ENCODE data around the gene SAP25. TPM values are rescaled to one million over a fixed set of nuclear protein-coding genes. Genes with fewer than 3 reads are reported as not detected.
"Not testable (repeated sequence)": the region's sequence is repeated elsewhere in the genome, so short reads cannot be mapped to it uniquely, and the experiment has no call there.

The SAP25 gene
- total and polyA plus RNA-seq, 4 donors, result 0.75 to 9.9 (median 4.8) TPM

- peak in 1 of 2 donors; percentile 66 for DNase-seq
- WGBS, 2 donors, result 94 to 98% methylated on average over 12 of the region's 12 CpGs
- H3K4me1 ChIP-seq (ENCODE audit: control insufficient read depth in 1 of 2, insufficient read depth in 2 of 2, low read length in 2 of 2), result no peaks in the 10 kb centered on the region
- no peaks in the 10 kb centered on the region for H3K27me3 ChIP-seq (ENCODE audit: control insufficient read depth in 1 of 2, insufficient read depth in 2 of 2, low read length in 1 of 2)
- H3K4me3 ChIP-seq (ENCODE audit: low read length in 2 of 2), result no peak overlapping the region
- H3K9me3 ChIP-seq (ENCODE audit: control insufficient read depth, low read length), result no peaks in the 10 kb centered on the region
- no peak for ATAC-seq (ENCODE audit: low FRiP score)
- H3K27ac ChIP-seq (ENCODE audit: low read depth in 1 of 2, low read length in 2 of 2), result no peak overlapping the region
- peaks cover 0 to 3% of the 10 kb centered on the region in 2 donors for H3K36me3 ChIP-seq (ENCODE audit: control insufficient read depth in 1 of 2, insufficient read depth in 2 of 2, low read length in 1 of 2)
- intact Hi-C loops (cut with DNase I), result loop anchor here in 1 of 2 donors (2.0 kb wide), 1 partner anchor 129 kb away; no protein-coding TSS in a partner anchor
Measured at GRCh38 chr7:100561491-100562194, 12.1 kb downstream of the SAP25 start.

DNA sequence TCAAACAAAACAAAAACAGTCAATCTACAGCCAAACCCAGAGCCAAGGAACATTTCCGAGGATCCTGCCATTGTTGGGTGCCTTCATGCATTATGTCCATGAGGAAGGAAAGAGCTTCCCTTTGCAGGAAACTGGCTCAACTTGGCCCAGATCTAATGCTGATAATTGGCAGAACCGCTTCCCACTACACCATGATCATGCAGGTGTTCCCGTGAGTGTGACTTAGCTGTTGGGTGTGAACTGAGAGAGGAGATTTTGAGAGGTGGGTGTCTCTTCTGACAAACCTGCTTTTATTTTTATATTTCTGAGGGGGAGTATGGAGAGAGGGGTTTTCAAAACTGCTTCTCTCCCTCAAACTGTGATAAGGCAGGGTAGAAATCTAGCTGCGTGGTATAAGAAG lies 14.6 kb downstream of the SAP25 start:
- Histone ChIP-seq H3K27ac (ENCODE audit: low read depth in 1 of 2, low read length in 2 of 2) (no peak overlapping the region), H3K4me3 (ENCODE audit: low read length in 2 of 2) (no peak overlapping the region), H3K27me3 (ENCODE audit: control insufficient read depth in 1 of 2, insufficient read depth in 2 of 2, low read length in 1 of 2) (no peaks in the 10 kb centered on the region), H3K9me3 (ENCODE audit: control insufficient read depth, low read length) (no peaks in the 10 kb centered on the region), H3K36me3 (ENCODE audit: control insufficient read depth in 1 of 2, insufficient read depth in 2 of 2, low read length in 1 of 2) (peaks cover 0 to 5% of the 10 kb centered on the region in 2 donors), H3K4me1 (ENCODE audit: control insufficient read depth in 1 of 2, insufficient read depth in 2 of 2, low read length in 2 of 2) (no peaks in the 10 kb centered on the region)
- 78 to 79% methylated on average over 4 of the region's 4 CpGs for WGBS, 2 donors
- ATAC-seq (ENCODE audit: low FRiP score) (no peak), DNase-seq (peak in 1 of 2 donors; percentile 26)
- intact Hi-C loops (cut with DNase I), result loop anchor here (2.0 kb wide), 2 partner anchors 90 to 92 kb away; no protein-coding TSS in a partner anchor

- H3K4me3 ChIP-seq (ENCODE audit: low read length in 2 of 2), result no peak overlapping the region
- H3K27ac ChIP-seq (ENCODE audit: low read depth in 1 of 2, low read length in 2 of 2), result no peak overlapping the region
- intact Hi-C loops (cut with DNase I), result no loop called here
- no peaks in the 10 kb centered on the region for H3K4me1 ChIP-seq (ENCODE audit: control insufficient read depth in 1 of 2, insufficient read depth in 2 of 2, low read length in 2 of 2)
- WGBS, 2 donors, result 69 to 73% methylated on average over 4 of the region's 4 CpGs
- DNase-seq (peak in 1 of 2 donors; percentile 46), ATAC-seq (ENCODE audit: low FRiP score) (no peak)
- H3K36me3 ChIP-seq (ENCODE audit: control insufficient read depth in 1 of 2, insufficient read depth in 2 of 2, low read length in 1 of 2), result peaks cover 0 to 6% of the 10 kb centered on the region in 2 donors
- no peaks in the 10 kb centered on the region for H3K27me3 ChIP-seq (ENCODE audit: control insufficient read depth in 1 of 2, insufficient read depth in 2 of 2, low read length in 1 of 2)
- no peaks in the 10 kb centered on the region for H3K9me3 ChIP-seq (ENCODE audit: control insufficient read depth, low read length)
Measured at GRCh38 chr7:100556541-100556940, 17.2 kb downstream of the SAP25 start.

DNA sequence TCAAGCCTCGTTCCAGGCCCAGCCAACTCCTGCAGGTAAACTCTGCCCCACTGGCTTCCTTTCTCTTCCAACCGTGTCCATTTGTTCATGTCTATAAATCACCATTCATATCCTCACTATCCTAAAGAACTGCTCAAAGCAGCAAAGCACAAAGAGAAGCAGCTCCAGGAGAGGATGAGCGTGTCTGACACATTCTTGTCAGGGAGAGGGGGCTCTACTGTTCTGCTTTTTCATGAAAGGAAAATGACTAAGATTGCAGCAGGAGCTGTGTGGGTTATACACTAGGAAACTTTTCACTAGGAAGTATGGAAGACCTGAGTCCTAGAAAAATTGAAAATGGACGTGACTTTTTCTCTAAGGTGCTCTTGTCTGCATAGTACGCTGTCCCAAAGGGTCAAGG lies 18.0 kb downstream of the SAP25 start:
- intact Hi-C loops (cut with DNase I), result no loop called here
- DNase-seq (no peak), ATAC-seq (ENCODE audit: low FRiP score) (no peak)
- Histone ChIP-seq H3K27me3 (ENCODE audit: control insufficient read depth in 1 of 2, insufficient read depth in 2 of 2, low read length in 1 of 2) (no peaks in the 10 kb centered on the region), H3K27ac (ENCODE audit: low read depth in 1 of 2, low read length in 2 of 2) (no peak overlapping the region), H3K9me3 (ENCODE audit: control insufficient read depth, low read length) (no peaks in the 10 kb centered on the region), H3K4me1 (ENCODE audit: control insufficient read depth in 1 of 2, insufficient read depth in 2 of 2, low read length in 2 of 2) (no peaks in the 10 kb centered on the region), H3K4me3 (ENCODE audit: low read length in 2 of 2) (no peak overlapping the region), H3K36me3 (ENCODE audit: control insufficient read depth in 1 of 2, insufficient read depth in 2 of 2, low read length in 1 of 2) (peaks cover 0 to 6% of the 10 kb centered on the region in 2 donors)
- 83% methylated on average over 5 of the region's 5 CpGs for WGBS, 2 donors

GRCh38 chr7:100553032-100553431 lies 20.7 kb downstream of the SAP25 start:
- Histone ChIP-seq H3K4me3 (ENCODE audit: low read length in 2 of 2) (no peak overlapping the region), H3K9me3 (ENCODE audit: control insufficient read depth, low read length) (no peaks in the 10 kb centered on the region), H3K36me3 (ENCODE audit: control insufficient read depth in 1 of 2, insufficient read depth in 2 of 2, low read length in 1 of 2) (peaks cover 0 to 6% of the 10 kb centered on the region in 2 donors), H3K27ac (ENCODE audit: low read depth in 1 of 2, low read length in 2 of 2) (no peak overlapping the region), H3K4me1 (ENCODE audit: control insufficient read depth in 1 of 2, insufficient read depth in 2 of 2, low read length in 2 of 2) (no peaks in the 10 kb centered on the region), H3K27me3 (ENCODE audit: control insufficient read depth in 1 of 2, insufficient read depth in 2 of 2, low read length in 1 of 2) (no peaks in the 10 kb centered on the region)
- WGBS, 2 donors, result 90 to 98% methylated on average over 3 of the region's 3 CpGs
- no peak for DNase-seq
- intact Hi-C loops (cut with DNase I), result no loop called here
- no peak for ATAC-seq (ENCODE audit: low FRiP score)

DNA sequence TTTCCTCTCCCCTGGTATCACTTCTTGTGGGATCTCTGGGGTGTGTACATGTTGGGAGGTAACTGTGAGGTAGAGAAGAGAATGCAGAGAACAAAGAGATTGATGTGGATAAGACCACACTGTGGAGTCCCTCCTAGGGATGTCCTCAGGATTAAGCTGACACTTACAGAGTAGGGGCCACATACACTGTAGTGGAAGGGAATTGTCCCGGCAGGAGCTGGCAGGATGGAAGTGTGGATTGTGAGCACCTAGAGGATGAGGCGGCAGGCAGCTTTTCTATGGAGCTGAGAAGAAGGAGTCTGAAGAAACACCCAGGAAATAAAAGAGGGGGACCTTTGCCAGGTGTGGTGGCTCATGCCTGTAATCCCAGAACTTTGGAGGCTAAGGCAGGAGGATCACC lies 21.2 kb downstream of the SAP25 start:
- DNase-seq, result no peak
- H3K27ac ChIP-seq (ENCODE audit: low read depth in 1 of 2, low read length in 2 of 2), result no peak overlapping the region
- no peaks in the 10 kb centered on the region for H3K4me1 ChIP-seq (ENCODE audit: control insufficient read depth in 1 of 2, insufficient read depth in 2 of 2, low read length in 2 of 2)
- intact Hi-C loops (cut with DNase I), result no loop called here
- no peaks in the 10 kb centered on the region for H3K9me3 ChIP-seq (ENCODE audit: control insufficient read depth, low read length)
- H3K27me3 ChIP-seq (ENCODE audit: control insufficient read depth in 1 of 2, insufficient read depth in 2 of 2, low read length in 1 of 2), result no peaks in the 10 kb centered on the region
- 94 to 98% methylated on average over 2 of the region's 2 CpGs for WGBS, 2 donors
- peaks cover 0 to 6% of the 10 kb centered on the region in 2 donors for H3K36me3 ChIP-seq (ENCODE audit: control insufficient read depth in 1 of 2, insufficient read depth in 2 of 2, low read length in 1 of 2)
- ATAC-seq (ENCODE audit: low FRiP score), result no peak
- H3K4me3 ChIP-seq (ENCODE audit: low read length in 2 of 2), result no peak overlapping the region

DNA sequence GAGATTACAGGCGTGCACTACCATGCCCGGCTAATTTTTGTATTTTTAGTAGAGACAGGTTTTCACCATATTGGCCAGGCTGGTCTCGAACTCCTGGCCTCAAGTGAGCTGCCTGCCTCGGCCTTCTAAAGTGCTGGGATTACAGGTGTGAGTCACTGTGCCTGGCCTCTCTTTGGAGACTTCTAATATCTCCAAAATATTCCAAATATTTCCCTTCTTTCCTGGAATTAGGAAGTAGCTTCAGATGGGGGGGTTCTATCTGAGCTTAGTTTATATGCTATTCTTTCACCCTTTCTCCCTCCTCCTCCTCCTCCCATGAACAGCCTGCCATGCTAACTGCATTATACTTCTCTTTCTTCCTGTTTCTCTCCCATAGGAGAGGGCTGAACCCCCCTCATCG lies 25.3 kb downstream of the SAP25 start:
- peaks cover 16 to 17% of the 10 kb centered on the region in 2 donors for H3K4me1 ChIP-seq (ENCODE audit: control insufficient read depth in 1 of 2, insufficient read depth in 2 of 2, low read length in 2 of 2)
- DNase-seq; H3K27me3 ChIP-seq (ENCODE audit: control insufficient read depth in 1 of 2, insufficient read depth in 2 of 2, low read length in 1 of 2); H3K4me3 ChIP-seq (ENCODE audit: low read length in 2 of 2); H3K36me3 ChIP-seq (ENCODE audit: control insufficient read depth in 1 of 2, insufficient read depth in 2 of 2, low read length in 1 of 2); H3K9me3 ChIP-seq (ENCODE audit: control insufficient read depth, low read length); ATAC-seq (ENCODE audit: low FRiP score); intact Hi-C loops (cut with DNase I): not testable (repeated sequence)
- WGBS, 2 donors, result 77 to 79% methylated on average over 5 of the region's 5 CpGs
- peak overlapping the region; percentile 96 to 100 for H3K27ac ChIP-seq (ENCODE audit: low read depth in 1 of 2, low read length in 2 of 2)

DNA sequence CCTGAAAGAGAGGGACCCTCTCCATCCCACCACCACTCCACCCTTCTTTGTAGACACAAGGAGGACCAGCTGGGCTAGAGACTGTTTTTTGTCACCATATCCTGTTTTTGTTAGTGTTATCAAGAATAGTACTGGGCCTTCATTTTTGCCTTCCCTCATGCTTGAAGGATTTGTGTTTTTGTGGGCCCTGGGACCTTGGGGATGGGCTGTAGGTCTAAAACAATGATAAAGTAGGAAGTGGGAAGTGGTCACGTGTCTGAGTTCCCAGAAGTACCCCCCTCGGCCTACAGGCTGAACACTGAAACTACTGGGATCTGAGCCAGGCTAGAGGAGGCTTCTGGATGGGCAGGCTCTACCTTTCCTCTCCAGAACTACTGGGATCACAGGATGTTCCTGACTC lies 25.8 kb downstream of the SAP25 start:
- DNase-seq (no peak), ATAC-seq (ENCODE audit: low FRiP score) (no peak)
- Histone ChIP-seq H3K4me1 (ENCODE audit: control insufficient read depth in 1 of 2, insufficient read depth in 2 of 2, low read length in 2 of 2) (peaks cover 16 to 17% of the 10 kb centered on the region in 2 donors), H3K27ac (ENCODE audit: low read depth in 1 of 2, low read length in 2 of 2) (peak overlapping the region; percentile 96 to 100), H3K9me3 (ENCODE audit: control insufficient read depth, low read length) (no peaks in the 10 kb centered on the region), H3K36me3 (ENCODE audit: control insufficient read depth in 1 of 2, insufficient read depth in 2 of 2, low read length in 1 of 2) (peaks cover 0 to 3% of the 10 kb centered on the region in 2 donors), H3K27me3 (ENCODE audit: control insufficient read depth in 1 of 2, insufficient read depth in 2 of 2, low read length in 1 of 2) (no peaks in the 10 kb centered on the region), H3K4me3 (ENCODE audit: low read length in 2 of 2) (no peak overlapping the region)
- WGBS, 2 donors, result 36 to 43% methylated on average over 2 of the region's 2 CpGs
- intact Hi-C loops (cut with DNase I), result no loop called here

Data from aorta (tissue), 5 donors.